Astrocyte (in vitro differentiated cells and primary cell): ENCODE results near the gene DYSF. TPM values are rescaled to one million over a fixed set of nuclear protein-coding genes. Genes with fewer than 3 reads are reported as not detected.

ENCODE experiments used
- DNase-seq: peaks from one replicate; pipeline ENCODE4 v3.0.0-alpha.2; 2010; ENCODE audit warnings: low read depth
- FAIRE-seq: peaks from 2 replicates; lab custom pipeline; 2011; peaks lifted over from hg19 to GRCh38; lab: Jason Lieb, UNC
- H2AFZ ChIP-seq: 2 replicates; pipeline ENCODE4 v1.6.0; 2012; ENCODE audit warnings: low read depth, low read length, inconsistent platforms
- H3K27ac ChIP-seq: 2 replicates; pipeline ENCODE4 v1.5.1; 2011; ENCODE audit warnings: low read depth, low read length, inconsistent platforms
- H3K27me3 ChIP-seq: 2 replicates; pipeline ENCODE4 v1.6.0; 2011; ENCODE audit warnings: low read length, inconsistent platforms; ENCODE audit not compliant: insufficient read depth
- H3K36me3 ChIP-seq: 2 replicates; pipeline ENCODE4 v1.5.1; 2011; ENCODE audit warnings: low read length, inconsistent platforms; ENCODE audit not compliant: insufficient read depth
- H3K4me1 ChIP-seq: 2 replicates; pipeline ENCODE4 v1.5.1; 2011; ENCODE audit warnings: low read length, inconsistent platforms; ENCODE audit not compliant: insufficient read depth
- H3K4me2 ChIP-seq: 2 replicates; pipeline ENCODE4 v1.6.0; 2012; ENCODE audit warnings: low read length, inconsistent platforms
- H3K4me3 ChIP-seq: 2 replicates; pipeline ENCODE4 v1.5.1; 2011; ENCODE audit warnings: low read depth, mild to moderate bottlenecking, low read length, inconsistent platforms; ENCODE audit not compliant: insufficient read depth
- H3K79me2 ChIP-seq: 2 replicates; pipeline ENCODE4 v1.6.0; 2012; ENCODE audit warnings: mild to moderate bottlenecking, low read length, inconsistent platforms; ENCODE audit not compliant: insufficient read depth
- H3K9ac ChIP-seq: 2 replicates; pipeline ENCODE4 v1.6.0; 2012; ENCODE audit warnings: mild to moderate bottlenecking, low read length, inconsistent platforms
- H3K9me3 ChIP-seq: 2 replicates; pipeline ENCODE4 v1.5.1; 2012; ENCODE audit warnings: low read depth, mild to moderate bottlenecking, low read length, inconsistent platforms; ENCODE audit not compliant: insufficient read depth
- H4K20me1 ChIP-seq: 2 replicates; pipeline ENCODE4 v1.6.0; 2012; ENCODE audit warnings: low read length, inconsistent platforms; ENCODE audit not compliant: insufficient read depth
- H3K27ac Mint-ChIP-seq: one replicate; pipeline ENCODE4 v1.8.0; 2021; ENCODE audit warnings: mild to moderate bottlenecking, mixed read lengths; ENCODE audit not compliant: unreplicated experiment
- H3K27me3 Mint-ChIP-seq: one replicate; pipeline ENCODE4 v1.8.0; 2021; ENCODE audit warnings: low read depth, mixed read lengths; ENCODE audit not compliant: unreplicated experiment
- H3K36me3 Mint-ChIP-seq: one replicate; pipeline ENCODE4 v1.8.0; 2021; ENCODE audit warnings: low read depth, mixed read lengths; ENCODE audit not compliant: unreplicated experiment
- H3K4me1 Mint-ChIP-seq: one replicate; pipeline ENCODE4 v1.8.0; 2021; ENCODE audit warnings: low read depth, mixed read lengths; ENCODE audit not compliant: unreplicated experiment
- H3K4me3 Mint-ChIP-seq: one replicate; pipeline ENCODE4 v1.8.0; 2021; ENCODE audit warnings: mild to moderate bottlenecking, moderate library complexity, mixed read lengths; ENCODE audit not compliant: unreplicated experiment
- H3K9me3 Mint-ChIP-seq: one replicate; pipeline ENCODE4 v1.8.0; 2021; ENCODE audit warnings: mild to moderate bottlenecking, mixed read lengths; ENCODE audit not compliant: unreplicated experiment
- CTCF ChIP-seq: IDR thresholded peaks from 2 replicates; pipeline ENCODE4 v1.5.1; 2011; ENCODE audit warnings: low read depth, mild to moderate bottlenecking, inconsistent platforms, low read length, moderate library complexity; ENCODE audit not compliant: insufficient read depth
- EZH2 ChIP-seq: IDR thresholded peaks from 2 replicates; pipeline ENCODE4 v1.6.1; 2012; ENCODE audit warnings: mild to moderate bottlenecking, low read length, inconsistent platforms; ENCODE audit not compliant: insufficient read depth
- total RNA-seq: library from RNA; stranded (reverse); gene quantifications from 2 replicates; pipeline ENCODE4 v1.2.1, GENCODE V29; 2021

Gene DYSF
- total RNA-seq, 1 donor from 2014 or later = 123 TPM

DNA sequence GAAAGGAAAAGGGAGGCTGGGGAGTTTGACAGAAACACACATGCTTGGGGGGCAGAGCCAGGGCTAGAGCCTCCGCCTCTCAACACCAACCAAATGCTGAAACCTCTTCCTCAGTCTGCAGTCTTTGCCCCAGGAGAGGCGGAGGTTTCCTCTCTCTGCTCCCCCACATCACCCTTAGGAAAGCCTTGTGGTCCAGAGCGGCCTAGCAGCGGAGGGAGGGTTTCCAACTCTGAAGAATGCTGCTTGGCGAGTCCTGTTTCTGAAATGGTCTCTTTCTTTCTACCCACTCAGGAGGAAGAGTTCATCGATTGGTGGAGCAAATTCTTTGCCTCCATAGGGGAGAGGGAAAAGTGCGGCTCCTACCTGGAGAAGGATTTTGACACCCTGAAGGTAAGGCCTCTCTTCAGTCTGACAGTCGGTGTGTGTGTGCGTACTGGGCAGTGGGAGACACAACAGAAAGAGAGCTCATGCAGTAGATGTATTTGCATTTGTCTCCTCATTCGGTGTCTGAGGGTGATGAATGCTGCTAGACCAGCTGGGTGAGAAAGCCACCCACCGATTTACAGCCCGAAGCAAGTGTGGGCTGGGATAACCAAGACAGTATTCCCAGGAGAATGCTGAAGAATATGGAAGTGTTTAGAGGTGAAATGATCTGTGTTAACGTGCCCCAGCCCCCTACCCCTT, 190.5 kb downstream of the DYSF start:
- Histone ChIP-seq H2AFZ (no peak overlapping the region), H3K9me3 (no peaks in the 10 kb centered on the region), H3K9ac (no peak overlapping the region), H3K27ac (no peak overlapping the region), H4K20me1 (no peaks in the 10 kb centered on the region), H3K79me2 (no peaks in the 10 kb centered on the region), H3K4me1 (peaks cover 8% of the 10 kb centered on the region), H3K4me3 (no peak overlapping the region), H3K27me3 (no peaks in the 10 kb centered on the region), H3K36me3 (no peaks in the 10 kb centered on the region), H3K4me2 (no peak overlapping the region)
- H3K4me3 Mint-ChIP-seq = no peak overlapping the region
- peaks cover 2% of the 10 kb centered on the region for H3K4me1 Mint-ChIP-seq
- DNase-seq (no peak), FAIRE-seq (no peak)
- TF ChIP-seq EZH2 (no peak), CTCF (no peak)
- no peak overlapping the region for H3K27ac Mint-ChIP-seq
- peaks cover 32% of the 10 kb centered on the region for H3K36me3 Mint-ChIP-seq
- no peaks in the 10 kb centered on the region for H3K9me3 Mint-ChIP-seq
- H3K27me3 Mint-ChIP-seq = no peaks in the 10 kb centered on the region

- Histone ChIP-seq H3K4me2 (no peak overlapping the region), H3K9me3 (no peaks in the 10 kb centered on the region), H2AFZ (no peak overlapping the region), H3K4me3 (no peak overlapping the region), H3K36me3 (no peaks in the 10 kb centered on the region), H4K20me1 (no peaks in the 10 kb centered on the region), H3K9ac (no peak overlapping the region), H3K27ac (no peak overlapping the region), H3K4me1 (peaks cover 8% of the 10 kb centered on the region), H3K27me3 (no peaks in the 10 kb centered on the region), H3K79me2 (no peaks in the 10 kb centered on the region)
- no peak for FAIRE-seq
- H3K27me3 Mint-ChIP-seq = no peaks in the 10 kb centered on the region
- no peak overlapping the region for H3K4me3 Mint-ChIP-seq
- no peaks in the 10 kb centered on the region for H3K9me3 Mint-ChIP-seq
- TF ChIP-seq CTCF (no peak), EZH2 (no peak)
- peak; percentile 82 for DNase-seq
- no peaks in the 10 kb centered on the region for H3K4me1 Mint-ChIP-seq
- no peak overlapping the region for H3K27ac Mint-ChIP-seq
- peaks cover 31% of the 10 kb centered on the region for H3K36me3 Mint-ChIP-seq
Observed at GRCh38 chr2:71646028-71646427, 192.7 kb downstream of the DYSF start.

GRCh38 chr2:71647356-71647755, 194.0 kb downstream of the DYSF start:
- no peak overlapping the region for H3K4me2 ChIP-seq
- no peaks in the 10 kb centered on the region for H3K36me3 ChIP-seq
- no peaks in the 10 kb centered on the region for H3K27me3 ChIP-seq
- H3K4me3 ChIP-seq = no peak overlapping the region
- Mint-ChIP-seq H3K4me3 (no peak overlapping the region), H3K4me1 (no peaks in the 10 kb centered on the region), H3K36me3 (peaks cover 31% of the 10 kb centered on the region), H3K27me3 (no peaks in the 10 kb centered on the region), H3K9me3 (no peaks in the 10 kb centered on the region), H3K27ac (no peak overlapping the region)
- peaks cover 8% of the 10 kb centered on the region for H3K4me1 ChIP-seq
- H3K9ac ChIP-seq = no peak overlapping the region
- FAIRE-seq (no peak), DNase-seq (peak; percentile 3)
- no peaks in the 10 kb centered on the region for H3K9me3 ChIP-seq
- TF ChIP-seq EZH2 (no peak), CTCF (no peak)
- no peak overlapping the region for H2AFZ ChIP-seq
- H3K79me2 ChIP-seq = no peaks in the 10 kb centered on the region
- no peaks in the 10 kb centered on the region for H4K20me1 ChIP-seq
- H3K27ac ChIP-seq = no peak overlapping the region
